Liver (tissue), 9 donors: Measurements from ENCODE around the gene RBM47. TPM values are rescaled to one million over a fixed set of nuclear protein-coding genes. Genes with fewer than 3 reads are reported as not detected.

Experiments used
- DNase-seq: peaks from one replicate; pipeline ENCODE4 v3.0.0-alpha.2; 2017; ENCODE audit warnings: low spot score
- H3K27ac ChIP-seq, 2 donors: one replicate each; pipeline ENCODE4 v1.7.0; 2013; ENCODE audit warnings: inconsistent platforms in 2 of 2, low read length in 2 of 2, control low read depth in 1 of 2, low read depth in 1 of 2, mild to moderate bottlenecking in 1 of 2
- H3K27me3 ChIP-seq, 4 donors: one replicate each; pipeline versions ENCODE4 v1.6.1 to v1.7.0; 2013; ENCODE audit warnings: low read length in 3 of 4, inconsistent platforms in 1 of 4, mild to moderate bottlenecking in 1 of 4, moderate library complexity in 1 of 4; ENCODE audit not compliant: control insufficient read depth in 4 of 4, insufficient read depth in 4 of 4
- H3K36me3 ChIP-seq, 4 donors: one replicate each; pipeline versions ENCODE4 v1.6.1 to v1.7.0; 2013; ENCODE audit warnings: low read length in 3 of 4, mild to moderate bottlenecking in 3 of 4, low read depth in 1 of 4, moderate library complexity in 1 of 4; ENCODE audit not compliant: control insufficient read depth in 4 of 4, insufficient read depth in 3 of 4
- H3K4me1 ChIP-seq, 4 donors: one replicate each; pipeline versions ENCODE4 v1.6.1 to v1.7.0; 2013; ENCODE audit warnings: low read length in 3 of 4, mild to moderate bottlenecking in 3 of 4, moderate library complexity in 1 of 4; ENCODE audit not compliant: control insufficient read depth in 4 of 4, insufficient read depth in 4 of 4
- H3K4me3 ChIP-seq, 3 donors: one replicate each; pipeline versions ENCODE4 v1.6.1 to v1.7.0; 2013; ENCODE audit warnings: low read length in 3 of 3, control low read depth in 1 of 3, low read depth in 1 of 3, mild to moderate bottlenecking in 1 of 3
- H3K9ac ChIP-seq, 2 donors: one replicate each; pipeline ENCODE4 v1.7.0; 2013; ENCODE audit warnings: low read length in 2 of 2, mild to moderate bottlenecking in 2 of 2, moderate library complexity in 2 of 2, control low read depth in 1 of 2, low read depth in 1 of 2
- H3K9me3 ChIP-seq, 4 donors: one replicate each; pipeline versions ENCODE4 v1.6.1 to v1.7.0; 2013; ENCODE audit warnings: low read length in 3 of 4; ENCODE audit not compliant: control insufficient read depth in 4 of 4
- EGR1 ChIP-seq, 2 donors: IDR thresholded peaks; 2 replicates each; pipeline ENCODE4 v1.6.1; 2016 to 2018; ENCODE audit warnings: antibody characterized with exemption in 2 of 2, low read depth in 2 of 2
- FOXA1 ChIP-seq: IDR thresholded peaks from 2 replicates; pipeline ENCODE4 v1.6.1; 2016; ENCODE audit warnings: antibody characterized with exemption
- FOXA2 ChIP-seq: IDR thresholded peaks from 2 replicates; pipeline ENCODE4 v1.6.1; 2016; ENCODE audit warnings: antibody characterized with exemption
- GABPA ChIP-seq, 2 donors: IDR thresholded peaks in 1 of 2; conservative IDR thresholded peaks in 1 of 2; 2 replicates each; pipeline ENCODE4 v1.6.1; 2016; ENCODE audit warnings: antibody characterized with exemption in 2 of 2, mild to moderate bottlenecking in 1 of 2, moderate library complexity in 1 of 2
- HNF4A ChIP-seq, 2 donors: conservative IDR thresholded peaks; 2 replicates each; pipeline ENCODE4 v1.6.1; 2016; ENCODE audit warnings: antibody characterized with exemption in 2 of 2, mild to moderate bottlenecking in 2 of 2
- HNF4G ChIP-seq: IDR thresholded peaks from 2 replicates; pipeline ENCODE4 v1.6.1; 2016; ENCODE audit warnings: antibody characterized with exemption
- JUND ChIP-seq, 2 donors: IDR thresholded peaks; 2 replicates each; pipeline ENCODE4 v1.6.1; 2016; ENCODE audit warnings: antibody characterized with exemption in 2 of 2
- NR2F2 ChIP-seq: IDR thresholded peaks from 2 replicates; pipeline ENCODE4 v1.6.1; 2016; ENCODE audit warnings: antibody characterized with exemption
- RAD21 ChIP-seq, 2 donors: IDR thresholded peaks; 2 replicates each; pipeline ENCODE4 v1.6.1; 2016; ENCODE audit warnings: antibody characterized with exemption in 2 of 2, mild to moderate bottlenecking in 2 of 2
- RXRA ChIP-seq, 2 donors: IDR thresholded peaks; 2 replicates each; pipeline ENCODE4 v1.6.1; 2017 to 2018; ENCODE audit warnings: antibody characterized with exemption in 2 of 2, mild to moderate bottlenecking in 1 of 2
- SP1 ChIP-seq: IDR thresholded peaks from 2 replicates; pipeline ENCODE4 v1.6.1; 2018; ENCODE audit warnings: antibody characterized with exemption, mild to moderate bottlenecking
- TAF1 ChIP-seq: conservative IDR thresholded peaks from 2 replicates; pipeline ENCODE4 v1.6.1; 2016; ENCODE audit warnings: antibody characterized with exemption, mild to moderate bottlenecking
- YY1 ChIP-seq: IDR thresholded peaks from 2 replicates; pipeline ENCODE4 v1.6.1; 2016; ENCODE audit warnings: antibody characterized with exemption, mild to moderate bottlenecking
- WGBS: extraction: QIAGEN DNeasy Blood & Tissue Kit; methylation state at CpG from one replicate; pipeline ENCODE4 v1.1.7; 2013; 5-methylcytosine and 5-hydroxymethylcytosine counted together
- polyA plus RNA-seq, 2 donors: library from polyadenylated mRNA; stranded (reverse) in 1 of 2; unstranded in 1 of 2; fragments of 200-250 nt in 1 of 2; fragments of >200 nt in 1 of 2; fragmentation: Nextera tagmentation in 1 of 2; extraction: Ambion mirVana in 1 of 2; gene quantifications; one replicate each; pipeline versions ENCODE4 v1.2.1 to v1.2.3, GENCODE V29; 2013 to 2015
- total RNA-seq, 2 donors: library from RNA; depleted of rRNA; stranded (reverse); fragments of >200 nt; gene quantifications; one replicate each; pipeline ENCODE4 v1.2.3, GENCODE V29; 2014
- TF ChIP-seq, protein P1 (sequence below): fragments of 150-350 bp; IDR thresholded peaks from 2 replicates; pipeline ENCODE4 v1.5.1; 2017; ENCODE audit warnings: improper control_type of control experiment, low read depth, low read length; ENCODE audit not compliant: missing input control
- TF ChIP-seq, protein P2 (sequence below): IDR thresholded peaks from 2 replicates; pipeline ENCODE4 v1.6.1; 2016; ENCODE audit warnings: antibody characterized with exemption
- TF ChIP-seq, protein P3 (sequence below): IDR thresholded peaks from 2 replicates; pipeline ENCODE4 v1.6.1; 2016; ENCODE audit warnings: antibody characterized with exemption
- TF ChIP-seq, protein P4 (sequence below): IDR thresholded peaks from 2 replicates; pipeline ENCODE4 v1.6.1; 2016; ENCODE audit warnings: antibody characterized with exemption, mild to moderate bottlenecking
- TF ChIP-seq, protein P5 (sequence below): IDR thresholded peaks from 2 replicates; pipeline ENCODE4 v1.6.1; 2016; ENCODE audit warnings: antibody characterized with exemption
- donor health status: healthy.
- donor health status: healthy.
- donor health status: healthy.
- donor health status: healthy.
- donor health status: healthy.

Gene RBM47
- total and polyA plus RNA-seq, 4 donors, result 16.5 to 81.2 (median 24.7) TPM

DNA sequence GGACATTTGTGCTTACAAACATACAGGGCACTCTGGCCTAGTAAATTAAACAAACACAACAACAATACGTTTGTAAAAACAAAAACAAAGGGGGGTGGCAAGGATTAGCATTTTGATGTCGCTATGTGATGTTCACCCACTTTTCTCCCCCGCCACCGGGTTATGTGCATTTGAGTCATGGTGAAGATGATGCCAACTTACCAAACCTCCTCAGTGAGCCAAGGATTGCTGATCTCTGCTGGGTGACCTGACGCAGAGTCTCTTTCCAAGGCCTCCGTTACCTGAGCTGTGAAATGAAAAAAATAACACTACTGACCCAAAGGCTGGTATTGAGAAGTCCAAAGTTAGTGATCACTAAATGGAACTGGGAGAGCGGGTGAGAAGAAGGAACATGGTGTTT lies 85.4 kb downstream of the RBM47 start:
- Histone ChIP-seq H3K4me1 (peaks cover 6 to 31% (median 15%) of the 10 kb centered on the region in 4 donors), H3K9me3 (no peaks in the 10 kb centered on the region), H3K4me3 (no peak overlapping the region), H3K27me3 (no peaks in the 10 kb centered on the region), H3K27ac (peak overlapping the region in 1 of 2 donors; percentile 41), H3K9ac (no peak overlapping the region), H3K36me3 (peaks cover 0 to 4% (median 3%) of the 10 kb centered on the region in 4 donors)
- no peak for DNase-seq
- TF ChIP-seq, protein P1, sequence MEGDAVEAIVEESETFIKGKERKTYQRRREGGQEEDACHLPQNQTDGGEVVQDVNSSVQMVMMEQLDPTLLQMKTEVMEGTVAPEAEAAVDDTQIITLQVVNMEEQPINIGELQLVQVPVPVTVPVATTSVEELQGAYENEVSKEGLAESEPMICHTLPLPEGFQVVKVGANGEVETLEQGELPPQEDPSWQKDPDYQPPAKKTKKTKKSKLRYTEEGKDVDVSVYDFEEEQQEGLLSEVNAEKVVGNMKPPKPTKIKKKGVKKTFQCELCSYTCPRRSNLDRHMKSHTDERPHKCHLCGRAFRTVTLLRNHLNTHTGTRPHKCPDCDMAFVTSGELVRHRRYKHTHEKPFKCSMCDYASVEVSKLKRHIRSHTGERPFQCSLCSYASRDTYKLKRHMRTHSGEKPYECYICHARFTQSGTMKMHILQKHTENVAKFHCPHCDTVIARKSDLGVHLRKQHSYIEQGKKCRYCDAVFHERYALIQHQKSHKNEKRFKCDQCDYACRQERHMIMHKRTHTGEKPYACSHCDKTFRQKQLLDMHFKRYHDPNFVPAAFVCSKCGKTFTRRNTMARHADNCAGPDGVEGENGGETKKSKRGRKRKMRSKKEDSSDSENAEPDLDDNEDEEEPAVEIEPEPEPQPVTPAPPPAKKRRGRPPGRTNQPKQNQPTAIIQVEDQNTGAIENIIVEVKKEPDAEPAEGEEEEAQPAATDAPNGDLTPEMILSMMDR, result no peak
- TF ChIP-seq YY1 (no peak), FOXA2 (no peak), SP1 (no peak), EGR1 (IDR thresholded peaks at IDR 0.05; ENCODE audit: low read depth in 2 of 2) (no peak), NR2F2 (no peak), RAD21 (IDR thresholded peaks at IDR 0.05) (no peak)
- TF ChIP-seq, protein P2, sequence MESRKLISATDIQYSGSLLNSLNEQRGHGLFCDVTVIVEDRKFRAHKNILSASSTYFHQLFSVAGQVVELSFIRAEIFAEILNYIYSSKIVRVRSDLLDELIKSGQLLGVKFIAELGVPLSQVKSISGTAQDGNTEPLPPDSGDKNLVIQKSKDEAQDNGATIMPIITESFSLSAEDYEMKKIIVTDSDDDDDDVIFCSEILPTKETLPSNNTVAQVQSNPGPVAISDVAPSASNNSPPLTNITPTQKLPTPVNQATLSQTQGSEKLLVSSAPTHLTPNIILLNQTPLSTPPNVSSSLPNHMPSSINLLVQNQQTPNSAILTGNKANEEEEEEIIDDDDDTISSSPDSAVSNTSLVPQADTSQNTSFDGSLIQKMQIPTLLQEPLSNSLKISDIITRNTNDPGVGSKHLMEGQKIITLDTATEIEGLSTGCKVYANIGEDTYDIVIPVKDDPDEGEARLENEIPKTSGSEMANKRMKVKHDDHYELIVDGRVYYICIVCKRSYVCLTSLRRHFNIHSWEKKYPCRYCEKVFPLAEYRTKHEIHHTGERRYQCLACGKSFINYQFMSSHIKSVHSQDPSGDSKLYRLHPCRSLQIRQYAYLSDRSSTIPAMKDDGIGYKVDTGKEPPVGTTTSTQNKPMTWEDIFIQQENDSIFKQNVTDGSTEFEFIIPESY, result no peak
- WGBS, result 77% methylated on average over 7 of the region's 7 CpGs

DNA sequence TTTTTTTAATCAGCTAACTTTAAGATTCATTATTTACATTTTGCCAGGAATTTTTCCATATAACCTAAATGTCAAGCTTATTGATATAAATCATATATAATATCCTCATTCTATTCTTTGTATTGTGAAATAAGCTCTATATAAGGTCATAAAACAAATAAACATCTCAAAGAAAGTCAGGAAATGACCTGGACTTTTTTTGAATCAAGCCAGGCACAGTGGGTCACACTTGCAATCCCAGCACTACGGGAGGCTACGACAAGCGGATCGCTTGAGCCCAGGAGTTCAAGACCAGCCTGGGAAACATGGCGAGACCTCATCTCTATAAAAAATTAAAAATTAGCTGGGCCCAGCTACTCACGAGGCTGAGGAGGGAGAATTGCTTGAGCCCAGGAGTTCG lies 88.9 kb downstream of the RBM47 start:
- H3K27ac ChIP-seq, result peak overlapping the region in 1 of 2 donors; percentile 7
- TF ChIP-seq SP1 (no peak), FOXA2 (no peak), RAD21 (IDR thresholded peaks at IDR 0.05) (no peak), FOXA1 (no peak), JUND (IDR thresholded peaks at IDR 0.05) (no peak), TAF1 (no peak), HNF4A (conservative IDR thresholded peaks at IDR 0.05) (no peak), NR2F2 (no peak), HNF4G (no peak), GABPA (IDR thresholded peaks at IDR 0.05 in 1 of 2, conservative IDR thresholded peaks at IDR 0.05 in 1 of 2) (no peak), RXRA (IDR thresholded peaks at IDR 0.05) (no peak)
- TF ChIP-seq, protein P3, sequence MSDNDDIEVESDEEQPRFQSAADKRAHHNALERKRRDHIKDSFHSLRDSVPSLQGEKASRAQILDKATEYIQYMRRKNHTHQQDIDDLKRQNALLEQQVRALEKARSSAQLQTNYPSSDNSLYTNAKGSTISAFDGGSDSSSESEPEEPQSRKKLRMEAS, result no peak
- TF ChIP-seq, protein P4, sequence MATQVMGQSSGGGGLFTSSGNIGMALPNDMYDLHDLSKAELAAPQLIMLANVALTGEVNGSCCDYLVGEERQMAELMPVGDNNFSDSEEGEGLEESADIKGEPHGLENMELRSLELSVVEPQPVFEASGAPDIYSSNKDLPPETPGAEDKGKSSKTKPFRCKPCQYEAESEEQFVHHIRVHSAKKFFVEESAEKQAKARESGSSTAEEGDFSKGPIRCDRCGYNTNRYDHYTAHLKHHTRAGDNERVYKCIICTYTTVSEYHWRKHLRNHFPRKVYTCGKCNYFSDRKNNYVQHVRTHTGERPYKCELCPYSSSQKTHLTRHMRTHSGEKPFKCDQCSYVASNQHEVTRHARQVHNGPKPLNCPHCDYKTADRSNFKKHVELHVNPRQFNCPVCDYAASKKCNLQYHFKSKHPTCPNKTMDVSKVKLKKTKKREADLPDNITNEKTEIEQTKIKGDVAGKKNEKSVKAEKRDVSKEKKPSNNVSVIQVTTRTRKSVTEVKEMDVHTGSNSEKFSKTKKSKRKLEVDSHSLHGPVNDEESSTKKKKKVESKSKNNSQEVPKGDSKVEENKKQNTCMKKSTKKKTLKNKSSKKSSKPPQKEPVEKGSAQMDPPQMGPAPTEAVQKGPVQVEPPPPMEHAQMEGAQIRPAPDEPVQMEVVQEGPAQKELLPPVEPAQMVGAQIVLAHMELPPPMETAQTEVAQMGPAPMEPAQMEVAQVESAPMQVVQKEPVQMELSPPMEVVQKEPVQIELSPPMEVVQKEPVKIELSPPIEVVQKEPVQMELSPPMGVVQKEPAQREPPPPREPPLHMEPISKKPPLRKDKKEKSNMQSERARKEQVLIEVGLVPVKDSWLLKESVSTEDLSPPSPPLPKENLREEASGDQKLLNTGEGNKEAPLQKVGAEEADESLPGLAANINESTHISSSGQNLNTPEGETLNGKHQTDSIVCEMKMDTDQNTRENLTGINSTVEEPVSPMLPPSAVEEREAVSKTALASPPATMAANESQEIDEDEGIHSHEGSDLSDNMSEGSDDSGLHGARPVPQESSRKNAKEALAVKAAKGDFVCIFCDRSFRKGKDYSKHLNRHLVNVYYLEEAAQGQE, result no peak
- TF ChIP-seq, protein P1, result no peak
- TF ChIP-seq, protein P5, sequence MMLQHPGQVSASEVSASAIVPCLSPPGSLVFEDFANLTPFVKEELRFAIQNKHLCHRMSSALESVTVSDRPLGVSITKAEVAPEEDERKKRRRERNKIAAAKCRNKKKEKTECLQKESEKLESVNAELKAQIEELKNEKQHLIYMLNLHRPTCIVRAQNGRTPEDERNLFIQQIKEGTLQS, result no peak

More for the DNA sequence above, 88.9 kb downstream of the RBM47 start:
- DNase-seq, result no peak
- H3K9ac ChIP-seq, result no peak overlapping the region
- H3K27me3 ChIP-seq, result no peaks in the 10 kb centered on the region
- H3K9me3 ChIP-seq, result no peaks in the 10 kb centered on the region
- 88% methylated on average over 7 of the region's 7 CpGs for WGBS
- H3K4me3 ChIP-seq, result no peak overlapping the region
- H3K4me1 ChIP-seq, result peaks cover 0 to 7% (median under 1%) of the 10 kb centered on the region in 4 donors
- peaks cover 0 to 9% (median 4%) of the 10 kb centered on the region in 4 donors for H3K36me3 ChIP-seq
